GM21576 (cell line): ENCODE data around the gene TRIM26.
"Not testable (repeated sequence)": the region's sequence is repeated elsewhere in the genome, so short reads cannot be mapped to it uniquely, and the experiment has no call there.

ENCODE experiments used
- ATAC-seq: cut with Tn5 transposase; IDR thresholded peaks from one replicate; pipeline ENCODE4 v1.9.1; 2021; ENCODE audit warnings: mild to moderate bottlenecking, moderate library complexity; ENCODE audit not compliant: unreplicated experiment

TRIM26 gene

DNA sequence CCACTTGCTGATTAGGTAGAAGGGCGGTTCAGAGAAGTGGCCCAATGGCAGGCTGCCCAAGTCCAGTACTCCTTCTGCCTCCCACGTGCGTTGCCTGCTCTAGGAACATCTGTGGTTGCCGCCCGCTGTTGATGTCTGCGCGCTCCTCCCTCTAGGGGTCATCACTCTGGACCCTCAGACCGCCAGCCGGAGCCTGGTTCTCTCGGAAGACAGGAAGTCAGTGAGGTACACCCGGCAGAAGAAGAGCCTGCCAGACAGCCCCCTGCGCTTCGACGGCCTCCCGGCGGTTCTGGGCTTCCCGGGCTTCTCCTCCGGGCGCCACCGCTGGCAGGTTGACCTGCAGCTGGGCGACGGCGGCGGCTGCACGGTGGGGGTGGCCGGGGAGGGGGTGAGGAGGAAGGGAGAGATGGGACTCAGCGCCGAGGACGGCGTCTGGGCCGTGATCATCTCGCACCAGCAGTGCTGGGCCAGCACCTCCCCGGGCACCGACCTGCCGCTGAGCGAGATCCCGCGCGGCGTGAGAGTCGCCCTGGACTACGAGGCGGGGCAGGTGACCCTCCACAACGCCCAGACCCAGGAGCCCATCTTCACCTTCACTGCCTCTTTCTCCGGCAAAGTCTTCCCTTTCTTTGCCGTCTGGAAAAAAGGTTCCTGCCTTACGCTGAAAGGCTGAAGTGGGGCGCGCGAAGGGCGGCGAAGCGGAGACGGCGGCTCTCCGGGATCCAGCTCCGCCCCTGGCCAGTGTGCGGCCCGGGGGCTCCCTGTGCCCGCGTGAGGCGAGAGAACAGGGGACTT lies 41.3 kb downstream of the TRIM26 start:
- no peak for ATAC-seq

DNA sequence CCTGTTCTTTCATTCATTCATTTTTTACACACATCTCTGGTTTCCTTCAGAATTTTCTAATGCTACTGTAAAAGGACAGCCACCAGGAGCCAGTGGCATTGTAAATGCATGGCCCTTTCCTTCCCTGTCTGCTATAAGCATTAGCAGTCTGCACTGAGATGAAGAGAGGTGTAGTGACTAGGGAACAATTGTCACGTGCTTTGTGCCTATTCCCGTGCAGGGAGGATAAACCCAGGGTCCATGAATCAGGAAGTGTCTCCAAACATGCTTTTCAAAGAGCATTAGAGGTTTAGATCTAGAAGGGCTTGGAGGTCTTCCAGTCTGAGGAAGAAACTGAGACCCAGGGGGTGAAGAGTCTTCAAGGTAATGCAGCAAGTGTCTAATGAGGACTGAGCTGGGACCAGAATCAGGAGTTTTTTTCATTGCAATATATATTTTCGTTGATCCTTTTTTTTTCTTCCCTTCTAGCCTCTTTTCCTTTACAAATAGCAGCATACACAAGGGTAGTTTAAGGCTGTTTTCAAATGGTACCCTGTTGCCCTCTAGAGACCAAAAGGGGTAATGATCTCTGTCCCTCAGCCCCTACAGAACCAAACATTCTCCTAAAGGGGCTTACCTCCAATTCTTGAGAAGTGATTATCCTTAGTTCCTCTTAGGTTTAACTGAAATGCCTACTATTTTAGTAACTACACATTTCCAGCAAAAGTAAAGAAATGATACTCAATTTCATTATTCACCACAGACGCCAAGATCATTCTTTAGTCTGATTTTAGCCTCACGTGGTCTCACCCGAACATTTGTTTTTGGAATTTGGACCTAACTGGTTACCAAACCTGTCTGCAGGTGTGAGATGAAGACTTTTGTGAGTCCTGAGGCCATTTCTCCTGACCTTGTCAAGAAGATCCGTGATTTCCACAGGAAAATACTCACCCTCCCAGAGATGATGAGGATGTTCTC lies 43.3 kb downstream of the TRIM26 start:
- no peak for ATAC-seq

DNA sequence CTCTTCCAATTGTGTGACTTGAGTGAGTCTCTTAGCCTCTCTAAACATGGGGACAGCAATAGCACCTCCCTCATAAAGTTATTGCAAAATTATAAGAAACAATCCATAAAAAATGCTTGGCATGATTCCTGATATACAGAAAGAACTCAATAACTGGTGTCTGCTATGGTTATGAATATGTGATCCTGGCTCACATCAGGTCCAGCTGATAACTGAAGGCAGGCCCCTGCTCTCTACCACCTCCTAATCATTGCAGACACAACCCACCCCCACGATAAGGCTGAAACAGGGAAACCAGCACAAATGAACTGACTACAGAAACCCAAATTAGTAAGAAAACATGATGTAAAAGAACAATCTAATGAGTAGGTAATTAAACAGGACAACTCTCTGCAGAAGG lies 44.5 kb downstream of the TRIM26 start:
- no peak for ATAC-seq

DNA sequence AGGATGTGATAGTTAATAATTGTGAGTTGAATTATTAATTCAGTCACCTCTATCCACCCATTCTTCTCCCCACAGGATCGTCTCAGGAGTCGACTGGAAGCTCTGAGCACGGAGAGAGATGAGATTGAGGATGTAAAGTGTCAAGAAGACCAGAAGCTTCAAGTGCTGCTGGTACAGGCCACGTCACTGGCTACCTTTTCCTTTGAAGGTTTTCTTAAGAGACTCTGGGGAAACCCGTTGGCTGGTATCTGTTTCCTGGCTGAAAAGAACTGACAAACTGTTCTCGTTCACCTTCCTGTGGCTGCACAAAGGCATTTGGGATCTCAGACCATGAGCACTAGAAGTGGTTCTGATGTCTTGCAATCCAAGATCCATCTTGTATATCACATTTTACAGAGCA lies 46.1 kb downstream of the TRIM26 start:
- no peak for ATAC-seq

DNA sequence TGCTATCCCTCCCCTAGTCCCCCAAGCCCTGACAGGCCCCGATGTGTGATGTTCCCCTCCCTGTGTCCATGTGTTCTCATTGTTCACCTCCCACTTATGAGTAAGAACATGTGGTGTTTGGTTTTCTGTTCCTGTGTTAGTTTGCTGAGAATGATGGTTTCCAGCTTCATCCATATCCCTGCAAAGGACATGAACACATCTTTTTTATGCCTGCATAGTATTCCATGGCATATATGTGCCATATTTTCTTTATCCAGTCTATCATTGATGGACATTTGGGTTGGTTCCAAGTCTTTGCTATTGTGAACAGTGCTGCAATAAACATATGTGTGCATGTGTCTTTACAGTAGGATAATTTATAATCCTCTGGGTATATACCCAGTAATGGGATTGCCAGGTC lies 48.0 kb downstream of the TRIM26 start:
- not testable (repeated sequence) for ATAC-seq

DNA sequence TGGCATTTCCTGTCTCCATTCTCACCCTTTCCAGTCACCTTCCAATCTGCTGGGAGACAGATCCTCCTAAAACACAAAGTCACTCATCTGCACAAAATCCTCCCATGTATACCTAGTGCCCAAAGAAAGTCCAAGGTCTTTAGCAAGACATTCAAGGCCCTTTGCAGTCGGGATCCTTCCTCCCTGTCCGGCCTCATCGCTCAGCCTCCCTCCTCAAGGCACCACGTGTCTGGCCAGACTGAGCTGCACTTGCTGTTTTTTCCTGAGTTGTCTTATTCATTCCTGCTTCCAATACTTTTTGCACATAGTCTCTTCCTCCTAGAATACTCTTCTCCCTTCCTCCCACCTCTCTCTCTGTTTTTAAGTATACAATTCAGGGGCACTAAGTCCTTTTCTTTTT lies 48.5 kb downstream of the TRIM26 start:
- no peak for ATAC-seq

DNA sequence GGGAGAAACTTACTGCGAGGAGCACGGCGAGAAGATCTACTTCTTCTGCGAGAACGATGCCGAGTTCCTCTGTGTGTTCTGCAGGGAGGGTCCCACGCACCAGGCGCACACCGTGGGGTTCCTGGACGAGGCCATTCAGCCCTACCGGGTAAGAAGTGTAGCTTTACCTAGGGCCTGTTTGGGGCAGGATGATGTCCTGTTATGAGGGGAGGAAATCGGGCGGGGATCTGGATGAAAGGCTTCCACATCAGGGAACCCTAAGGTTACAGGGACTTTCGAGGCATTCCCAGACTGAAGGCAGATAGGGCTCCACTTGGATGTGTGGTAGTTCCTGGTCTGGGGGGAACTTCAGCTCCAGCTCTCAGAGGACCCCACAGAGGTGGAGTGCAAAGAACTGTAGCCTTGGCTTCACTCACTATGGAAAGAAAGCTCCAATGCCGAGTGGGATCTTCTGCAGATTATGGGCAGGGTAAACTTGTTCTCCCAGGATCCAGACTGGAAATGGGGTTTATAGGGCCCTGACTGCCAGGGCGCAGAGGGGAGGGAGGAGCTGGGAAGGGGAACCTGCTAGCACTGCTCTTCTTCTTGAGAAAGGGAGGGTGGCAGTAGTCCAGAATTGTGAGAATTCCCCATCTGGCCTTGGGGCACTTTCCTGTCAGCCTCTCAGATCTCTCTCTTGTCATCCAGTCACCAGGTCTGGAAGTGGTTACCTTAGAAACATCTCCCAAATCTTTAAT lies 49.1 kb downstream of the TRIM26 start:
- ATAC-seq = no peak

DNA sequence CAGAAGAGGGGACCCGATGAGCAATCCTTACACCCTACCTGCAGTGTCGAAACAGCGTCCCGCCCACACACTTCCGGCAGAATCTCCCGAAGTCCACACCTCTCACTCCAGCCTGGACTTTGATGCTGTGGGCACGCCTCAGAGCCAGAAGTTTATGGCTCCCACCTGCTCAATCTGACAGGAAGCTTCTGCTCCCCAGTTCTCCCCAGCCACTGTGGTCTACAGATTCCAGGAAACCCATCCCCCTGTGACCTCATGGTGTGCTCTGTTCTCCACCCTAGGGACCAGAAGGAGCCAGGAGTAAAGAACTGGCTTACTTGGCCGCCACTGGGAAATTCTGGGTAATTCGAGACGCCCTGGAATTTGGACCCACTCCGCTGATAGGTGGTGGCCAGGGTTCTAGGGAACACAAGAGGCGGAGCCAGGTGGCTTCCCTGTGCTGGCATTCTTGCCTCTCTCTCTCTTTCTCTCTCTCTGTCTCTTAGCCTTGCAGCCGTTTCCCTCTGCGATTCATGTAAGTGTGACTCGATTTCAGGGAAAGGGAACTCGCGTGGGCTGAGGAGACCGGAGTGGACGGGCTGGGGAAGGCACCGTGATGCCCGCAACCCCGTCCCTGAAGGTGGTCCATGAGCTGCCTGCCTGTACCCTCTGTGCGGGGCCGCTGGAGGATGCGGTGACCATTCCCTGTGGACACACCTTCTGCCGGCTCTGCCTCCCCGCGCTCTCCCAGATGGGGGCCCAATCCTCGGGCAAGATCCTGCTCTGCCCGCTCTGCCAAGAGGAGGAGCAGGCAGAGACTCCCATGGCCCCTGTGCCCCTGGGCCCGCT lies 49.9 kb downstream of the TRIM26 start, which contains the start of gene TRIM15:
Gene TRIM15, plus strand, starts transcription at position 457 of the 828 bp plus-strand sequence. Its CDS starts 139 bp downstream, at position 596.
- no peak for ATAC-seq

DNA sequence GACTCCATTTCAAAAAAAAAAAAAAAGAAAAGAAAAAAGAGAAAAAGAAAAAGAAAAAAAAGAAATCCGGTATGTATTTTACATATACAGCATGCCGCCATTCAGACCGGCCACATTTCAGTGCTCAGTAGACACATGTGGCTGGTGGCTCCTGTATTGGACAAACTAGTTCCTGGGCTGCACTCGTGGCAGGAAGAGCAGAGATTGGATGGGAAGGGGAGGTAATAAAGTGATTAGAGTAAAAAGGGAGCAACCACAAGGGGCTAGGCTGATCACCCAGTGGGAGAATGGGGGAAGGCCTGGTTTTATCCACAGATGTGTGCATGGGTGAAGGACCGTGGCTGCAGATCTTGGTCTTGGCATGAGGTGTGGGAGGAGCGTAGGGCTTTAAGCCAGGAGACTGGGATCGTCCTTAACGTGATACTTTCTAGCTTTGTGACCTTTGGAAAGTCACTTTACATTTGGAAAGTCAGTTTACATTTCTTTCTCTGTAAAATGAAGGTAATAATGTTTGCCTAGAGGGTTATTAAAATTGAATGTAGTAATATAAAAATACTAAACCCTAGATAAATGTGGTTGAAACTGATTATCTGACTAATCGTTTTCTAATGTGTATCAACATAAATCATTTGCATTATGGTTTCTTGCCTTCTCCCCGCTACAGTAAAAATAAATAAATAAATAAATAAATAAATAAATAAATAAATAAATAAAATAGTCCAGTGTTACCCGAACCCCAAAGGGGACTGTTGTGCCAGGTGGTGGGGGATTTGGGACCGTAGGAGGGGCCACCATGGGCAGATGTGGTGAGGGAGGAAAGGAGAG lies 50.7 kb downstream of the TRIM26 start:
- ATAC-seq = no peak

DNA sequence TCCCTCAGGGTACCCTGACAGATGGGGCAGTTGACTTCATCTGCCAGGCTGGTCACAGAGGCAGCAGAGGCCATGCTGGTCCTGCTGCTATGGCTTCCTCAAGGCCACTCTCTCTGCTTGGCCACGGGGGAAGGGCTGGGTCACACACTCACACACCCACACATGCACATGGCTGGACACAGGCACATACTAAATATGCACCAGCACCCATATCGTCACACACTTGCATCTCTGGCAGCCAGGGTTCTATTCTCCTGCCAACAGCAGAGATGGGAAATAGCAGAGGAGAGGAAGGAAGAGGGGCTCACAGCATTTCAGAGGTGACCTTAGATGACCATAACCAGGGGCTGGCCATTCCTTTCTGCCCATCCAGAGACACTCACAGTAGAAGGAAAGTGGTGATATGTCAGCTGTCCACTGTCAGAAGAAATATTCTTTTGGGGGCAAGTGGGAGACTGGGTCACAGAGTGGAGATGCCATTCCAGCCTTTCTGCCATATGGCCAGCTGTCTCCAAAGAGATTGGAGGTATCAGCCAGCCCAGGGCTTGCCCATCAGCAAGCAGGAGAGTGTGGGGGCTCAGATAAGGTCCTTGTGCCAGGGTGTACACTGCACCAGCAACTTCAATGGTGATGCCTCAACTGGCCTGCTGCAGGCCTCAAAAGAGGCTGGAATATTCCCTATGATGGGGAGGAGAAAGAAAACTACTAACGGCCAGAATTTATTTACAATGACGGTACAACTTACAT lies 52.2 kb downstream of the TRIM26 start, which contains the start of gene TRIM10:
Gene TRIM10, minus strand, starts transcription at position 427 of the 747 bp plus-strand sequence. Its CDS starts 353 bp downstream, at position 74.
- ATAC-seq = no peak

DNA sequence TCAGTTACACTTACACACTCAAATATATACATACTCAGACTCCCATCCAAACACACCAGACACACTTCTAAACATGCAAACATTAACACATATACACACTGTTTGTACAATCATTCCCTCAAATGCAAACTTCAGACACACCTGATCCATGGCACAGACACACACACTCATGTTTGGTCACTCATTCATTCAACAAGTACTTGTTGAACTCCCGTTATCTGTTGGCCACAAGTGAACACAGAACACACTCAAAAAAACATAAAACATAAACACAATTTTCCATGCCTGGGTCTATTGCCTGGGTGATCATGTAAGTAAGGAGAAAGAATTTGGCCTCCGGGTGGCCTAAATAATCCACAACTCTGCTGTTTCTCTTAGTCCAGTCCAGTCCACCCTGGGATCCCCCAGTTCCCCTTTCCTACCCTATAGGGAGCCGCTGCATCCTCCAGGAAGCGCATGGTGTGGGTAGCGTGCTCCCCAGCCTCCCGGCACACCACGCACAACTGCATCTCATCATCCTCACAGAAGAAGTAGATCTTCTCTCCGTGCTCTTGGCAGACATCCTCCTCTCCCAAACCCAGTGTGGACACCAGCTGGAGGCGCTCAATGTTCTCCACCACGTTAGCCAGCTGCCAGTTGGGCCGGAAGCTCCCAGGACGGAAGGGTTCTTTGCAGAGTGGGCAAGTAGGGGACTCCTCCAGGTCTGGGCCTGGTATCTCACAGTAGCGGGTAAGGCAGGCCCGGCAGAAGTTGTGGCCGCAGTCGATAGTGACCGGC lies 53.0 kb downstream of the TRIM26 start:
- no peak for ATAC-seq

DNA sequence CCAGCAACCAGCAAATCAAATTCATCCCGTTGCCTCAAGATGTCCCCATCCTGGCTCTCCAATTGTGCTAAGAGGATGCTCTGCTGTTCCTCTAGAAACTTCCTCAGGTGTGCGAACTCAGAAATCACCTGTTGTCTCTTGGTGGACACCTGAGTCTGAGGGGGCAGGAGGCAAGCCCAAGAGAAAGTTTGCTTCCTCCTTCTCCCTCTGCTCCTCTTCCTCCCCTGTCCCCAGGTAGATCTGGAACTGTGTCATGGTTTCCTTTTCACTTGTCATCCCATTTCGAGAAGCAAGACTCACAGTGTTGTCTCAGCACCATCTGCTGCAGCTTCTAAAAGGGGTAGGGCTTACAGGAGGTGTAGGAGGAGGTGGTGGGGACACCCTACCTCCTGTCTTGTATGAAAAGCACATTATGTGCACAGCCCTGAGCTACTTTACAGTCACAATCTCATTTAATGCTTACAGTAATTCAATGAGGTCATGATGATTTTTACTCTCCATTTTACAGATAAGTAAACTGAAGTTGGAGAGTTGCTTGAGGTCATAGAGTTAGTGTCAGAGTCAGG lies 54.6 kb downstream of the TRIM26 start:
- no peak for ATAC-seq

DNA sequence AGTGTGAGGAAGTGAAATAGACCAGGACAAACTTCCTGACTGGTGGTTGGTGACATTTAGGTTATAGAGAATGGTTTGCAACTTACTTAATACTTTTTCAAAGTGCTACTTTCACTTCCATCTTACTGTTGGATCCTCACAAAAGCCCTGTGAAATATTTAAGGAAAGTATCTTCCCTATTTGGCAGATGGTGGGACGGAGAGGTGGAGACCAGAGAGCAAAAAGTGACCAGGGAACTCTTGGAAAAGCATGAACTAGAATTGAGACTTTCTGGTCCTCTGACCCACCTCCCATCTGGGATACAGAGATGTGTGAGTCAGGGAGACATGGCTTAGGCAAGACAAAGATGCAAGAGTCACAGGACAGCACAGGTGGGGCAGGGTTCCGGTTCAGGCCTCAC lies 55.2 kb downstream of the TRIM26 start:
- ATAC-seq = no peak

DNA sequence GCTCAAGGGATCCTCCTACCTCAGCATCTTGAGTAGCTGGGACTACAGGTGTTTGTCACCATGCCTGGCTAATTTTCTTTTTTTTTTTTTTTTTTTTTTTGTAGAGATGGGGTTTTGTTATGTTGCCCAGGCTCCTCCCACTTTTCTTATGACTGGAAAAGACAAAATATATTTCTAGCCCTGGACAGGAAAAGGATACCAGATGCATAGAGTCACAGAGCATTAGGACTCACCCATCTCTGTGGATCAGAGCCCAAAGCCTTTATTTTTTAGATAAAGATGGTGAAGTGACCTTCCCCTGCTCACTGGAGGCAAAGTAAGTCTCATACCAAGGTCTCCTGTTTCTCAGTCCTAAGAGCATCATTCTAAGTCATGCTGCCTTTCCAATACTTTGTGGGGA lies 55.6 kb downstream of the TRIM26 start:
- ATAC-seq = no peak

DNA sequence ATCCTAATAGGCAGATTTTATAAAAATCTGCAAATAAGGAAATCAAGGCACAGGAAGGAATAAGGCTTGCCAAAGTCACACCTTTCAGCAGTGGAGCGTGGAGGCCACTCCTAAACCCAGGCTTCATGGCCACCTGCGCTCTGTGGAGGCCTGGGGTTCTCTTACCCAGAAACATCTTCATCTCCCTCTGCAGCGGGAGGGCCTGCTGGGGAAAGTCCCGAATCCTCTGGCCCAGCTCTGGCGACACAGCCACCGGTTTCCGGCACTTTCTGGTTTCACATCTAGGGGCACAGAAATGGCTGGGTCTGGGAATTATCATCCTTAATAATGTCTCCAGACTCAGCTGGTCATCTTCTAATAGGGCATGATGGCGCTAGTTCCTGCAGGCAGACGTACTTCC lies 56.4 kb downstream of the TRIM26 start:
- ATAC-seq = no peak

DNA sequence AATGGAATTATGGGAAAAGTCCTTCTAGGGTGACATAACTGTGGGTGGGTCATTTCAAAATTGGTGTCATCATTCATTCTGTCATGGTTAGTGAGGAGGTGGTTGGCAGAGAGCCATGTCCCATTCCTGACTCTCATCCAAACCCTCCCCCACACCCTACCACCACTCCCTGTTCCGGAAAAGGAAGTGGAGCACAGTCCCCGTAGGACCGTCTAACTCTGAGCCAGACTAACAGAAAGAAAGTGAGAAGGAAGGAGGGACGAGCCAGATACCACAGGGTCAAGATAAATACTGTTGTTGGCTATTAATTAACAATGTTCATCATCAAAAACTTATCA lies 57.0 kb downstream of the TRIM26 start:
- no peak for ATAC-seq

DNA sequence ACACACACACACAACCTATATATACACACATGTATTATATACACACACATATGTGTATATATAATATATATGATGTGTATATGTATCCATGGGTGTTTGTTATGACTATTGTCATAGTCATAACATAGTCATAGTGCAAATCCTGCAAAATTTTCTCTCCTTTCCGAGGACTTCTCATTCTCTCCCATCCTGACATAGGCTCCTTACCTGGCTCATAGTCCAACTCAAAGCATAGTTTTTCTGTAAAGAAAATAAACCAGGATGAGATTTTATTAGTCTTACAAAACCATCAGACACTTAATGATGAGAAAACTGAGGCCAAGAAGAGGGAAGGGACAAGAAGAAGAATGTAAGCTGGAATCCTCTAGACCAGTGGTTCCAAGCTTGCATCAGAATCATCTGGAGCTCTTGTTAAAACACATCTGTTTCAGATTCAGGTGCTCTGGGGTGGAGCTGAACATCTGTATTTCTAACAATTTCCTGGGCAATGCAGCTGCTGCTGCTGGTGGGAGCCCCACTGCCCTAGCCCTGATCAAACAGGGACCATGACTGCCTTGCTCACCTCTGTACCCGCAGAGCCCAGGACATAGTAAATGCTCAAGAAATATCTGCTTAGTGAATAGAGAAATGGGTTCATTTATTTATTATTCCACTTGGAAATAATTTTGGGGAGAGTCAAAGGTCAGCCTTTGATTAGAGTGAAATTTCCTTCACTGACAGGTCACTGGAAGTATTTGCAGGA lies 57.5 kb downstream of the TRIM26 start:
- ATAC-seq = no peak
